GM12878 (cell line): ENCODE results near the gene SDF4.

Source experiments
- BRCA1 ChIP-seq: IDR thresholded peaks from 2 replicates; pipeline ENCODE4 v1.6.1; 2011; ENCODE audit warnings: low read depth, low read length, improper control_type of control experiment
- CTCF ChIP-seq, 3 experiments: IDR thresholded peaks in 2 of 3; conservative IDR thresholded peaks in 1 of 3; 2 replicates each; pipeline ENCODE4 v1.5.1; 2011; ENCODE audit warnings: low read depth in 3 of 3, low read length in 3 of 3, mild to moderate bottlenecking in 3 of 3, control low read depth in 2 of 3, moderate library complexity in 2 of 3, inconsistent platforms in 1 of 3, mixed read lengths in 1 of 3; ENCODE audit not compliant: control insufficient read depth in 2 of 3, insufficient read depth in 1 of 3; ENCODE audit errors: extremely low read depth in 1 of 3
- JUNB ChIP-seq: IDR thresholded peaks from 2 replicates; pipeline ENCODE4 v1.6.1; 2016; ENCODE audit warnings: antibody characterized with exemption, mild to moderate bottlenecking
- POLR2A ChIP-seq: IDR thresholded peaks from 2 replicates; pipeline ENCODE4 v1.6.1; 2011; ENCODE audit warnings: low read depth, mild to moderate bottlenecking, low read length
- SMC3 ChIP-seq: IDR thresholded peaks from 2 replicates; pipeline ENCODE4 v1.6.1; 2011; ENCODE audit warnings: low read length, improper control_type of control experiment, borderline replicate concordance

GRCh38 chr1:1183221-1183747 is 48.5 kb downstream of the SDF4 start:
- TF ChIP-seq SMC3: no peak
- no peak for TF ChIP-seq CTCF (IDR thresholded peaks at IDR 0.05 in 2 of 3, conservative IDR thresholded peaks at IDR 0.05 in 1 of 3; ENCODE audit: control insufficient read depth in 2 of 3, extremely low read depth in 1 of 3, insufficient read depth in 1 of 3, low read depth in 3 of 3, low read length in 3 of 3)
- no peak for TF ChIP-seq POLR2A
- no peak for TF ChIP-seq JUNB
- no peak for TF ChIP-seq BRCA1
